Nephron progenitor cell (in vitro differentiated cells): ENCODE data around the gene C11orf68.

Experiments used
- DNase-seq: peaks from one replicate; pipeline ENCODE4 v3.0.0; 2021
- H3K27ac Mint-ChIP-seq: 2 replicates; pipeline ENCODE4 v1.8.0; 2021; ENCODE audit warnings: mild to moderate bottlenecking, moderate library complexity, mixed read lengths
- H3K27me3 Mint-ChIP-seq: 2 replicates; pipeline ENCODE4 v1.8.0; 2021; ENCODE audit warnings: mild to moderate bottlenecking, low read depth, mixed read lengths; ENCODE audit not compliant: poor library complexity
- H3K36me3 Mint-ChIP-seq: 2 replicates; pipeline ENCODE4 v1.8.0; 2021; ENCODE audit warnings: low read depth, mixed read lengths
- H3K4me1 Mint-ChIP-seq: 2 replicates; pipeline ENCODE4 v1.8.0; 2021; ENCODE audit warnings: mixed read lengths
- H3K4me3 Mint-ChIP-seq: 2 replicates; pipeline ENCODE4 v1.8.0; 2021; ENCODE audit warnings: mild to moderate bottlenecking, moderate library complexity, mixed read lengths
- H3K9me3 Mint-ChIP-seq: 2 replicates; pipeline ENCODE4 v1.8.0; 2021; ENCODE audit warnings: mild to moderate bottlenecking, moderate library complexity, mixed read lengths
- CTCF ChIP-seq: fragments of 200-600 bp; sonication (generic); IDR thresholded peaks from 2 replicates; pipeline ENCODE4 v1.5.0; 2021; ENCODE audit warnings: antibody characterized with exemption

The C11orf68 gene

GRCh38 chr11:65880027-65880426 is 38.8 kb downstream of the C11orf68 start:
- Mint-ChIP-seq H3K27ac (no peak overlapping the region), H3K9me3 (no peaks in the 10 kb centered on the region), H3K4me1 (peaks cover 15% of the 10 kb centered on the region), H3K27me3 (no peaks in the 10 kb centered on the region), H3K4me3 (no peak overlapping the region), H3K36me3 (peaks cover 14% of the 10 kb centered on the region)
- no peak for DNase-seq
- TF ChIP-seq CTCF: no peak

GRCh38 chr11:65879617-65880016 is 39.2 kb downstream of the C11orf68 start, which contains the start of gene CTSW:
CTSW (plus strand) TSS chr11:65879837; CDS start chr11:65879855, 18 bp downstream.
- no peak for TF ChIP-seq CTCF
- Mint-ChIP-seq H3K9me3 (no peaks in the 10 kb centered on the region), H3K4me1 (peaks cover 13% of the 10 kb centered on the region), H3K36me3 (peaks cover 10% of the 10 kb centered on the region), H3K27ac (peak within 1 kb of the TSS; percentile 32), H3K4me3 (no peak within 1 kb of the TSS), H3K27me3 (no peaks in the 10 kb centered on the region)
- no peak for DNase-seq

GRCh38 chr11:65873318-65874156 is 45.3 kb downstream of the C11orf68 start:
- Mint-ChIP-seq H3K27ac (peak overlapping the region; percentile 83), H3K27me3 (no peaks in the 10 kb centered on the region), H3K36me3 (no peaks in the 10 kb centered on the region), H3K4me1 (peaks cover 39% of the 10 kb centered on the region), H3K4me3 (peak overlapping the region; percentile 91), H3K9me3 (no peaks in the 10 kb centered on the region)
- TF ChIP-seq CTCF: no peak
- peak; percentile 98 for DNase-seq

GRCh38 chr11:65872586-65873317 is 46.1 kb downstream of the C11orf68 start, which contains the start of gene EFEMP2:
EFEMP2 (minus strand) TSS chr11:65872800; CDS start chr11:65872354, 446 bp downstream.
- H3K4me3 Mint-ChIP-seq: peak within 1 kb of the TSS; percentile 91
- peak within 1 kb of the TSS; percentile 83 for H3K27ac Mint-ChIP-seq
- DNase-seq: peak; percentile 74
- H3K9me3 Mint-ChIP-seq: no peaks in the 10 kb centered on the region
- peaks cover 38% of the 10 kb centered on the region for H3K4me1 Mint-ChIP-seq
- no peaks in the 10 kb centered on the region for H3K27me3 Mint-ChIP-seq
- H3K36me3 Mint-ChIP-seq: no peaks in the 10 kb centered on the region
- TF ChIP-seq CTCF: no peak

GRCh38 chr11:65871811-65872548 is 46.9 kb downstream of the C11orf68 start:
- Mint-ChIP-seq H3K4me1 (peaks cover 45% of the 10 kb centered on the region), H3K27me3 (no peaks in the 10 kb centered on the region), H3K27ac (peak overlapping the region; percentile 61), H3K36me3 (peaks cover 7% of the 10 kb centered on the region), H3K9me3 (no peaks in the 10 kb centered on the region), H3K4me3 (peak overlapping the region; percentile 85)
- DNase-seq: peak; percentile 54
- no peak for TF ChIP-seq CTCF
